Peyer's patch (tissue), 4 donors: ENCODE measurements around the gene GVQW3.

ENCODE experiments used
- POLR2A ChIP-seq, 2 donors: fragments of 450-650 bp; IDR thresholded peaks; one replicate each; pipeline ENCODE4 v1.5.1; 2017; ENCODE audit warnings: antibody characterized with exemption in 2 of 2, mild to moderate bottlenecking in 2 of 2, moderate library complexity in 2 of 2
- TF ChIP-seq, protein P1 (sequence below), 6 experiments: fragments of 450-650 bp in 4 of 6; fragments of 200-600 bp in 2 of 6; sonication (generic) in 1 of 6; IDR thresholded peaks; one replicate each; pipeline ENCODE4 v1.5.1; 2017 to 2019; ENCODE audit warnings: antibody characterized with exemption in 6 of 6, mild to moderate bottlenecking in 3 of 6, moderate library complexity in 1 of 6

DNA sequence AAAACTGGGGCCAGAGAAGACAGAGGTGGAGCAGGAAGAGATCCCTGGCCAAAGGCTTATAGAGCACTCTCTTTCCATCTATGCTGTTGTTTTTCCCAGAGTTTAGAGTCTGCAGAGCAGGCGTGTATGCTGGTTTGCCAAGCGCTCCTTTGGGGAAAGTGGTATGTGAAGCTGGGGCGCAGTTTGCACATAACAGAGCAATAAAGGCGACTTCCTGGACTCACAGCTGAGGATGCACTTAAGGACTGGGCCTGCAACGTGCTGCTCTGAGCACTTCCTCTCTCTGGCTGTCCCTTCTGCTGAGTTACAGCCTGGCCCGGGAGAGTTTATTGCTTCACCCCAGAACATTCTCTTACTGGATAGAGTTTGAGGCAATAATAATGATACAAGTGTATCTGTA is 41.9 kb upstream of the GVQW3 start:
- TF ChIP-seq, protein P1, sequence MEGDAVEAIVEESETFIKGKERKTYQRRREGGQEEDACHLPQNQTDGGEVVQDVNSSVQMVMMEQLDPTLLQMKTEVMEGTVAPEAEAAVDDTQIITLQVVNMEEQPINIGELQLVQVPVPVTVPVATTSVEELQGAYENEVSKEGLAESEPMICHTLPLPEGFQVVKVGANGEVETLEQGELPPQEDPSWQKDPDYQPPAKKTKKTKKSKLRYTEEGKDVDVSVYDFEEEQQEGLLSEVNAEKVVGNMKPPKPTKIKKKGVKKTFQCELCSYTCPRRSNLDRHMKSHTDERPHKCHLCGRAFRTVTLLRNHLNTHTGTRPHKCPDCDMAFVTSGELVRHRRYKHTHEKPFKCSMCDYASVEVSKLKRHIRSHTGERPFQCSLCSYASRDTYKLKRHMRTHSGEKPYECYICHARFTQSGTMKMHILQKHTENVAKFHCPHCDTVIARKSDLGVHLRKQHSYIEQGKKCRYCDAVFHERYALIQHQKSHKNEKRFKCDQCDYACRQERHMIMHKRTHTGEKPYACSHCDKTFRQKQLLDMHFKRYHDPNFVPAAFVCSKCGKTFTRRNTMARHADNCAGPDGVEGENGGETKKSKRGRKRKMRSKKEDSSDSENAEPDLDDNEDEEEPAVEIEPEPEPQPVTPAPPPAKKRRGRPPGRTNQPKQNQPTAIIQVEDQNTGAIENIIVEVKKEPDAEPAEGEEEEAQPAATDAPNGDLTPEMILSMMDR (IDR thresholded peaks at IDR 0.05) = no peak
- no peak for TF ChIP-seq POLR2A (IDR thresholded peaks at IDR 0.05)
